Activated CD4-positive, alpha-beta T cell treated with anti-CD3 and anti-CD28 coated beads for 1 hour (primary cell): ENCODE results near the gene ITIH1.

Experiments
- DNase-seq: peaks from one replicate; pipeline ENCODE4 v3.0.0-alpha.2; 2020

Gene ITIH1

GRCh38 chr3:52817860-52818259, 40.5 kb downstream of the ITIH1 start:
- no peak for DNase-seq

DNA sequence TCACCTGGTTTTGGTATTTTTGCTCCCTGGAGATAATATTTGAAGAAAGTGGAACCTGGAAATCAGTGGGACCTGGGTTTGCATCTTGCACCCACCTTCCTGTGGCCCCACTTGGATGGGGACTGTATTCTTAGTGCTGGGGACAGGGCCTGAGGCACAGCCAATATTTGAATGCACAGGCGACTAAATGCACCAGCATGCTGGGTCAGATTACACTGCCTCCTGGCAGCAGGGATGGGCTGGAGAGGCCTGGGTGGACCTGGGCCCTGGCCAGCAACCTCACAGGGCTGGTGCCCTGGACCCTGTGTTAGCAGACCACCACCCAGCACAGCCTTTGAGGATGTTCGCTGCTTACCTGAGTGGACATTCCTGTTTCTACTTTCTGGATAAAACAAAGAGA, 42.5 kb downstream of the ITIH1 start:
- no peak for DNase-seq

DNA sequence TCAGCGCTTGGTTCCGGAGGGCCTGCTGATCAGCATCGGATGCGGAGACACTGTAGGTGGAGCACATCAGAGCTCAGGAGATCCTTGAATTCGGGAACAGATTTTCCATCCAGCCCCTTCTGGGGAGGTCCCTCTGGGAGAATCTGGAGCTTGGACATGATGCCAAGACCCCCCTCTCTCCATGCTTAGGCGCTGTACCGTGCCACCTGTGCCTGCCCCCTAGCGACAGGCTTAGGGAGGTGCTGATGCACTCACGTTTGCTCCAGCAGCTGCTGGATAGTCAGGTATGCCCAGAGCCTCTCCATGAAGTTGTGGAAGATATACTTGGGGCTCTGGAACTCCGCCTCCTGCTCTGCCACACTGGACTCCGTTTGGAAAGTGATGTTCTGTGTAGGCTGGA, 43.3 kb downstream of the ITIH1 start:
- DNase-seq = no peak

GRCh38 chr3:52822363-52822762, 45.0 kb downstream of the ITIH1 start:
- DNase-seq = no peak

DNA sequence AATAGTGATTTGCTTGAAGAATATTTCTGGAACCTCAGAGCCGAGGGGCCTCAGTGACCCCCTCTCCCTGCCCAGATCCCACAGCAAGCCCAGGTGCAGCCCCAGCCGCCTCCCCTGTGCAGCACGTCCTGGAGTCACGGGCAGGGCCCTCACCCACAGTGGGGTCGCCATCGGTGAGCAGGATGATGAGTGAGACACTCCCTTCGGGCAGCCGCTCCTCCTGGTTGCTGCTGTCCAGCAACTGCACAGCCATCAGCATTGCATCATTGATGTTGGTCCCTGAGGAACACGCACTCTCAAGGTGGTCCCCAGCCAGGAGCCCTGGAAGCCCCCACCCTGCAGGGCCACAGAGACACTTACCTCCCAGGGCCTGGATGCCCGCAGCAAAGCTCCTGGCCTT, 46.6 kb downstream of the ITIH1 start:
- no peak for DNase-seq

- DNase-seq = no peak
Observed at GRCh38 chr3:52827441-52827840, 50.0 kb downstream of the ITIH1 start.

DNA sequence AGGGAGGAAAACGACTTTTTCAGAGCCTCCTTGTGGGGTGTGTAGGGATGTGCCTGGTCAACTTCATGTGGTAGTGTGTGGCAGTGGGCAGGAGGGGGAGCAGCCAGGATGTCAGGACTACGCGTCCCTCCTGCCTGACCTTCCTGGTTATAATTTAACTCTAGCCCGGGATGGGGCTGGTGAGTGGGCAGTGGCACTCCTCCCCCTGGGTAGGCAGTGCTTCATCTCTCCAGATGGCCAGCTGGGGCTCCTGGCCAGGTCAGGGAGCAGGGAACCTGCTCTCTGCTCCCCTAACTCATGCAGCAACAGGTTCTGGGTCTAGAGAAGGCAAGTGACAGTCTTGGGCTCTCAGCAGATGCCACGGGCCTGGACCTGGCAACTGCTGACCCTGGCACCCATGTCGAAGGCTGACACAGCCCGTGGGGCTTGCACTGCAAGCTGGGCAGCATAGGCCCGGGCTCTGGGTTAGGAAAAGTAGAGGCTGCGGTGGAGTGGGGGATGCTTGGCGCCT, 50.5 kb downstream of the ITIH1 start:
- no peak for DNase-seq

DNA sequence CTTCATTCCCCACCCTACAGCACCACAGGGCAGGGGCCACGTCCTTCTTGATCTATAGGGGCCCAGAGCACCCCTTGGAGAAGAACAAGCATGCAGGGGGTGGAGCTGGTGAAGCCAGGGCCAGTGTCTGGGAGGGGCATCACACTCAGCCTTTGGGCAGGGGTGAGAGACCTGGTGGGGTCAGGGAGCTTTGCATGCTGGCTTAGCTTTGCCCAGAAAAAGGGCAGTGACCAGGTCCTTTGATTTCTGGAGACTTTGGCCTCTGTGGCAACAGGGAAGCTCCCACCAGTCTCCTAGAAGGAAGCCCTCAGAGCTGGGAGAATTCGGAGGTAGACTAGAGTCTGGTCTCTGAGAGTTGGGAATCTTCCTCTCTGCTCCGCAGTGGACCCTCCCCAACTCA, 52.1 kb downstream of the ITIH1 start:
- no peak for DNase-seq

- DNase-seq = no peak
Observed at GRCh38 chr3:52829906-52830463, 52.6 kb downstream of the ITIH1 start.

- no peak for DNase-seq
Observed at GRCh38 chr3:52830535-52831258, 53.3 kb downstream of the ITIH1 start, which contains the start of gene ITIH4. ITIH4 (minus strand) TSS chr3:52830672; CDS start chr3:52830642, 30 bp downstream.

GRCh38 chr3:52831500-52832301, 54.3 kb downstream of the ITIH1 start:
- no peak for DNase-seq

GRCh38 chr3:52833202-52833601, 55.8 kb downstream of the ITIH1 start:
- DNase-seq = no peak

DNA sequence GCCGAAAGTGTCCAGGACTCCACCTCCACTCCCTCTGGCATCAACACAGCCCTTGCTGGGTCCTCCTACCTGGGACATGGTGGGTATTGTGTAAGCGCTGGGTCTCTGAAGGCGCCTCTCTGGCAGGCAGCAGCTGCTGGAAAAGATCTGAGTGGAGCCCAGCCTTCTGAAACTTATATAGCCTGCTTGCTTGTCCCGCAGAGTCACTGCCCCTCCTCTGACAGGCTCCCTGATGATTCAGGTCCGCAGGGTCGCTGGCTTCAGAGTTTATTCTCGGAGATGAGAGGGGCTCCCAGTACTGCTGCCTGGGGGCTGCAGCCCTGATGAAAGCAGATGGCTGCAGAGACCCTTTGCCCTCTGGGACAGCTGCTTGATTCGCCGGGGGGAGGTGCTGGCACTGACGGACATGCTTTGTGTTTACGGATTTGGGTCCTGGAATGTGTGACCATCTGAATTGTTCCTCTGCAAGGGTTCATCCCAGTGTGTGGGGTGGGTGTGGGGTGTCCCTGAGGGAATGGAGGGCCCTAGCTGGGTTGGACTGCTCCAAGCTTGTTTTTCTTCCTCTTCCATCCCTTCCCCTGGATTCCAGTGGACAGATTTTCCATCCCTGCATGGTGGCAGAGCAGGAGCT, 57.6 kb downstream of the ITIH1 start, which contains the start of gene MUSTN1:
Gene MUSTN1 (minus strand): TSS at position 149 of the 631 bp plus-strand sequence. CDS start 71 bp downstream, at position 78.
- no peak for DNase-seq

DNA sequence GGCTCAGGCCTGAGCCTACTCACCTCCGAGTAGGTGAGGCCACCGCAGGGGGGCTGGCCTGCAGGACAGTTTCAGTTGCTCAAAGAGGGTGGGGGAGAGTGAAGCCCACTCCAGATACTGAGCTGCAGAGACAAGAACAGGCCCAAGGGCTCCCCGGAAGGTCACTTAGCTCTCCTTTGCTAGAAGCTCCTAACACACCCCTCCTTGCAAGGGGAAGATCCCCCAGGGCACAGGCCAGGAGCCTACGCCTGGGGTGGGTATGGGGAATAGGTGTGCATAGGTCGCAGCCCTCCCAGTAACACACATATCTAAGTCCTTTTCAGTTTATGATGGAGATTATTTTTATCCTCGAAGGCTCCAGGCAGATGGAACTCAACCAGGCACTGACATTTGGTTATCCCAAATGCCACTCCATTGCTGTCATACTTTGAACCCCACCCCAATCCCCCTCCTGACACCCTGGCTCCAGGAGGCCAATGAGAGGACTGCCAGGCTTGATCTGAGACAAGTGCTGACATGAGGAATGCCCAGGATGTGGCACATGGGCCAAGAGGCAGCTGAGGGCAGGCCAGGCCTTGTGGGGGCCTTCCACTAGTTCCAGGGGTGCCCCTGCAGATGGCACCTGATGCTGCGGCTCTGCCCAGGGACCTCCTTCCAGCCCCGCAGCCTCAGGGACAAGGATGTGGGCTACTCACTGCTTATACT, 58.5 kb downstream of the ITIH1 start:
- DNase-seq = no peak

GRCh38 chr3:52836471-52836845, 59.1 kb downstream of the ITIH1 start:
- DNase-seq = no peak

DNA sequence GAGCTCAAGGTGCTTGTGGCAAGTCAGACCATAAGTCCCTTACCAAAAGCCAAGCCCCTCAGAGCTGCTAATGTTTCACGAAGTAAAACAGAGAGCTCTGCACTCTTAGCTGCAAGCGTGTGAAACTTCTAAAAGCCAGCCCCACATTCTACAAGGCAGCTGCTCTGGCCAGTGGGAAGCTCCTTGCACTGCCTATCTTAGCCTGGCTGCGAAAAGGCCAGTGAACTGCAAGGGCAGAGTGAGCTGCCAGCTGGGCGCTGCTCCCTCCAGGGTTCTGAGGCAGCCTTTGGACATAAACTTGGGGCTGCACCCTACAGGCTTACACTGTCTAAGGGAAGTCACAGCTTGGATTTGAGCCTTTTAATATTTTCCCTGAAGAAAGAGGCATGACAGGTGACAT, 59.6 kb downstream of the ITIH1 start:
- DNase-seq = no peak

DNA sequence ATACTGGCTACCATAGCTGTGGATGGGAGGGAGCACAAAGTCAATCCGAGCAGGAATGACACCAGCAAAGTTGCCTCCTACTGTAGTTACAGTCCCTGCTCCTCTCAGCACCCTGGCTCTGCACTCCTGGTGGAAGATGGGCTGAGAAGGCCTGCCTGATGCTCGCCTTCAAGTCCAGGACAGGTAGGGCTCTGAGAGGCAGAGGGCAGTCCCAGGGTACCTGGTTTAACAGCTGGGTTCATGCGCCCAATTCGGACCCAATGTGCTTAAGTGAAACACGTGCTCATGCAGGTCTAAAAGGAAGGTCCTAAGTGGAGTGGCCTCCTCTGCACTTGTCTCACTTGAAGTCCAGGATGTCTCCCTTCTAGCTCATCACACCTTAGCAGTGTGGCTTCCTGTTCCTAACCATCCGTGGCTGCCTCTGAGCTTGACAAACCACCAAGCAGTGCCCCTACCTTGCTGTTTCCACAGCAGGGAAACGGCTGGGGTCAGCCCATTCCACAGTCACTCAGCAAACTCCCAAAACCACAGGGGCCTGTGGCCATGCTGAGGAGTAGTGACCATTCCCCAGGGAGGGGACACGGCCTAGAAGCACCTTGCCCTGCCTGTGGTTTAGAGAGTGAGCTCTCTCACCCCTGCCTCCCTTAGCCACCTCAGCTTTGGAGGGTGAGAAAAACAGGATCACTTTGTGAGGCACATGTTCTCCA, 61.3 kb downstream of the ITIH1 start:
- DNase-seq = no peak

DNA sequence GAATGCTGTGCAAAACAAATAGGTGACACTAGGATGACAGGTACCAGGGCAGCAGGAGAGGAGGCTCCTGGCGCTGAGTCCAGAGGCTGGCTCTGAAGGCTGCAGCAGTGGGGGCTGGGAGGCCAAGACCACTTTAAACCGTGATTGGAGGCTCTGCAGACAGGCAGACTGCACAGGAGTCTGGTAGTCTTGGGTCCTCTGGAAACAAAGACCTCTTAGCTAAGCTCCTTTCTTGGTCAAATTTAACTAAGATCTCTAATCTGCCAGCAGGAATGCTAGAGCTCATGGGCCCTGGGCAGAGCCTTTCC, 61.8 kb downstream of the ITIH1 start:
- no peak for DNase-seq

GRCh38 chr3:52839892-52840545, 62.6 kb downstream of the ITIH1 start:
- no peak for DNase-seq

- DNase-seq = no peak
Observed at GRCh38 chr3:52841211-52841980, 64.0 kb downstream of the ITIH1 start.
